ELR (cell line): ENCODE data around the gene AP5B1.
"Not testable (repeated sequence)": the region's sequence is repeated elsewhere in the genome, so short reads cannot be mapped to it uniquely, and the experiment has no call there.

Experiments used
- DNase-seq: peaks from one replicate; pipeline ENCODE4 v3.0.0-alpha.2; 2015; ENCODE audit warnings: low read depth

Gene AP5B1

GRCh38 chr11:65786008-65786785, 5.4 kb upstream of the AP5B1 start:
- no peak for DNase-seq

- DNase-seq, result no peak
Observed at GRCh38 chr11:65785319-65786007, 4.7 kb upstream of the AP5B1 start.

GRCh38 chr11:65782816-65783228, 2.0 kb upstream of the AP5B1 start:
- DNase-seq, result no peak

- DNase-seq, result no peak
Observed at GRCh38 chr11:65781962-65782815, 1.4 kb upstream of the AP5B1 start.

GRCh38 chr11:65781152-65781961, 581 bp upstream of the AP5B1 start:
- DNase-seq, result no peak

- peak; percentile 84 for DNase-seq
Observed at GRCh38 chr11:65779919-65780769, 632 bp downstream of the AP5B1 start.

GRCh38 chr11:65779669-65779918, 1.2 kb downstream of the AP5B1 start:
- no peak for DNase-seq

- no peak for DNase-seq
Observed at GRCh38 chr11:65778901-65779668, 1.7 kb downstream of the AP5B1 start.

- no peak for DNase-seq
Observed at GRCh38 chr11:65778431-65778900, 2.3 kb downstream of the AP5B1 start.

- DNase-seq, result no peak
Observed at GRCh38 chr11:65777821-65778361, 2.9 kb downstream of the AP5B1 start.

- no peak for DNase-seq
Observed at GRCh38 chr11:65777241-65777640, 3.5 kb downstream of the AP5B1 start.

GRCh38 chr11:65776710-65777141, 4.0 kb downstream of the AP5B1 start:
- DNase-seq, result no peak

GRCh38 chr11:65776196-65776595, 4.6 kb downstream of the AP5B1 start:
- no peak for DNase-seq

GRCh38 chr11:65774525-65775306, 6.1 kb downstream of the AP5B1 start:
- DNase-seq, result no peak

GRCh38 chr11:65773784-65774411, 6.9 kb downstream of the AP5B1 start:
- DNase-seq, result no peak

GRCh38 chr11:65771589-65772112, 9.1 kb downstream of the AP5B1 start:
- no peak for DNase-seq

GRCh38 chr11:65770951-65771567, 9.7 kb downstream of the AP5B1 start:
- DNase-seq, result no peak

GRCh38 chr11:65767806-65768205, 13.0 kb downstream of the AP5B1 start:
- DNase-seq, result not testable (repeated sequence)
